HL-60 (cell line): ENCODE results near the gene TDG.

Experiments used
- CTCF ChIP-seq: IDR thresholded peaks from one replicate; pipeline ENCODE4 v1.5.1; 2011; ENCODE audit warnings: low read length, control low read depth, inconsistent platforms; ENCODE audit not compliant: insufficient read depth
- GABPA ChIP-seq: IDR thresholded peaks from 2 replicates; pipeline ENCODE4 v1.6.1; 2012; ENCODE audit warnings: low read depth
- POLR2AphosphoS5 ChIP-seq: IDR thresholded peaks from 2 replicates; pipeline ENCODE4 v1.6.1; 2012; ENCODE audit warnings: low read depth
- SPI1 ChIP-seq: IDR thresholded peaks from 2 replicates; pipeline ENCODE4 v1.6.1; 2012; ENCODE audit warnings: low read depth, mild to moderate bottlenecking, borderline replicate concordance
- TF ChIP-seq, protein P1 (sequence below): IDR thresholded peaks from 2 replicates; pipeline ENCODE4 v1.6.1; 2012; ENCODE audit warnings: low read depth; ENCODE audit not compliant: insufficient replicate concordance

DNA sequence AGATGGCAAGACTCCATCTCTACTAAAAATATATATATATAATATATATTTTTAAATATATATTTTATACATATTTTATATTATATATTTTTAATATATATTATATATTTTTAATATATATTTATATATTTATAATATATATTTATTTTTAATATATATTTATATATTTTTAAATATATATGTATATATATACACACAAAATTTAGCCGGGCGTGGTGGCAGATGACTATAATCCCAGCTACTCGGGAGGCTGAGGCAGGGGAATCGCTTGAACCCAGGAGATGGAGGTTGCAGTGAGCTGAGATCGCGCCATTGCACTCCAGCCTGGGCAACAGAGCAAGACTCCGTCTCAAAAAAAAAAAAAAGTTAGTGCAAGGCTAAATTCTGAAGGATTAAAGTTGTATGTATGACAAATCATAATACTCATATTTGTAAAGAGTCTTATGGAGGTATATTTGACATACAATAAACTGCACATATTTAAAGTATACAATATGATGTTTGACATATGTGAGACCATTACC is 7.7 kb upstream of the TDG start:
- no peak for TF ChIP-seq CTCF
- no peak for TF ChIP-seq POLR2AphosphoS5
- no peak for TF ChIP-seq GABPA
- TF ChIP-seq, protein P1, sequence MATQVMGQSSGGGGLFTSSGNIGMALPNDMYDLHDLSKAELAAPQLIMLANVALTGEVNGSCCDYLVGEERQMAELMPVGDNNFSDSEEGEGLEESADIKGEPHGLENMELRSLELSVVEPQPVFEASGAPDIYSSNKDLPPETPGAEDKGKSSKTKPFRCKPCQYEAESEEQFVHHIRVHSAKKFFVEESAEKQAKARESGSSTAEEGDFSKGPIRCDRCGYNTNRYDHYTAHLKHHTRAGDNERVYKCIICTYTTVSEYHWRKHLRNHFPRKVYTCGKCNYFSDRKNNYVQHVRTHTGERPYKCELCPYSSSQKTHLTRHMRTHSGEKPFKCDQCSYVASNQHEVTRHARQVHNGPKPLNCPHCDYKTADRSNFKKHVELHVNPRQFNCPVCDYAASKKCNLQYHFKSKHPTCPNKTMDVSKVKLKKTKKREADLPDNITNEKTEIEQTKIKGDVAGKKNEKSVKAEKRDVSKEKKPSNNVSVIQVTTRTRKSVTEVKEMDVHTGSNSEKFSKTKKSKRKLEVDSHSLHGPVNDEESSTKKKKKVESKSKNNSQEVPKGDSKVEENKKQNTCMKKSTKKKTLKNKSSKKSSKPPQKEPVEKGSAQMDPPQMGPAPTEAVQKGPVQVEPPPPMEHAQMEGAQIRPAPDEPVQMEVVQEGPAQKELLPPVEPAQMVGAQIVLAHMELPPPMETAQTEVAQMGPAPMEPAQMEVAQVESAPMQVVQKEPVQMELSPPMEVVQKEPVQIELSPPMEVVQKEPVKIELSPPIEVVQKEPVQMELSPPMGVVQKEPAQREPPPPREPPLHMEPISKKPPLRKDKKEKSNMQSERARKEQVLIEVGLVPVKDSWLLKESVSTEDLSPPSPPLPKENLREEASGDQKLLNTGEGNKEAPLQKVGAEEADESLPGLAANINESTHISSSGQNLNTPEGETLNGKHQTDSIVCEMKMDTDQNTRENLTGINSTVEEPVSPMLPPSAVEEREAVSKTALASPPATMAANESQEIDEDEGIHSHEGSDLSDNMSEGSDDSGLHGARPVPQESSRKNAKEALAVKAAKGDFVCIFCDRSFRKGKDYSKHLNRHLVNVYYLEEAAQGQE, result no peak
- no peak for TF ChIP-seq SPI1
